B cell (primary cell): ENCODE data around the gene PTPRN2.

ENCODE experiments used
- CTCF ChIP-seq: fragments of 200-600 bp; IDR thresholded peaks from one replicate; pipeline ENCODE4 v1.8.0; 2022; ENCODE audit warnings: antibody characterized with exemption, mild to moderate bottlenecking
- EZH2 ChIP-seq: IDR thresholded peaks from 2 replicates; pipeline ENCODE4 v1.6.1; 2012; ENCODE audit warnings: borderline replicate concordance, low read depth, mild to moderate bottlenecking, moderate library complexity, low read length; ENCODE audit not compliant: insufficient read depth, poor library complexity, severe bottlenecking

- TF ChIP-seq CTCF (no peak), EZH2 (no peak)
These were observed 750.1 kb downstream of the PTPRN2 start for GRCh38 chr7:157837561-157837960.
